ENCODE data around the gene CAP2.
A peak's percentile ranks its signal among the peaks of the same experiment; 100 is the strongest.
"Not testable (repeated sequence)": the region's sequence is repeated elsewhere in the genome, so short reads cannot be mapped to it uniquely, and the experiment has no call there.

The CAP2 gene

GRCh38 chr6:17388365-17388764 is 5.0 kb upstream of the CAP2 start:
- Mint-ChIP-seq H3K27me3 (peaks cover 37% of the 10 kb centered on the region), H3K9me3 (no peaks in the 10 kb centered on the region), H3K36me3 (ENCODE audit: low read depth) (no peaks in the 10 kb centered on the region), H3K4me3 (no peak overlapping the region), H3K4me1 (ENCODE audit: low read depth) (no peaks in the 10 kb centered on the region), H3K27ac (no peak overlapping the region)

GRCh38 chr6:17389274-17389847 is 4.0 kb upstream of the CAP2 start:
- Mint-ChIP-seq H3K4me1 (ENCODE audit: low read depth) (peaks cover 5% of the 10 kb centered on the region), H3K4me3 (no peak overlapping the region), H3K36me3 (ENCODE audit: low read depth) (no peaks in the 10 kb centered on the region), H3K27me3 (peaks cover 44% of the 10 kb centered on the region), H3K9me3 (no peaks in the 10 kb centered on the region), H3K27ac (no peak overlapping the region)

GRCh38 chr6:17390276-17390675 is 3.1 kb upstream of the CAP2 start:
- peaks cover 52% of the 10 kb centered on the region for H3K27me3 Mint-ChIP-seq
- H3K4me3 Mint-ChIP-seq = no peak overlapping the region
- no peak overlapping the region for H3K27ac Mint-ChIP-seq
- no peaks in the 10 kb centered on the region for H3K9me3 Mint-ChIP-seq
- peaks cover 6% of the 10 kb centered on the region for H3K4me1 Mint-ChIP-seq (ENCODE audit: low read depth)
- H3K36me3 Mint-ChIP-seq (ENCODE audit: low read depth) = no peaks in the 10 kb centered on the region

GRCh38 chr6:17391976-17392375 is 1.4 kb upstream of the CAP2 start:
- no peaks in the 10 kb centered on the region for H3K36me3 Mint-ChIP-seq (ENCODE audit: low read depth)
- H3K4me3 Mint-ChIP-seq = no peak overlapping the region
- no peak overlapping the region for H3K27ac Mint-ChIP-seq
- peaks cover 6% of the 10 kb centered on the region for H3K4me1 Mint-ChIP-seq (ENCODE audit: low read depth)
- H3K27me3 Mint-ChIP-seq = peaks cover 62% of the 10 kb centered on the region
- H3K9me3 Mint-ChIP-seq = no peaks in the 10 kb centered on the region

GRCh38 chr6:17393892-17394631 is 667 bp downstream of the CAP2 start:
- Mint-ChIP-seq H3K4me3 (peak overlapping the region; percentile 64), H3K9me3 (no peaks in the 10 kb centered on the region), H3K27ac (no peak overlapping the region), H3K36me3 (ENCODE audit: low read depth) (no peaks in the 10 kb centered on the region), H3K27me3 (peaks cover 61% of the 10 kb centered on the region), H3K4me1 (ENCODE audit: low read depth) (peaks cover 6% of the 10 kb centered on the region)

- H3K27me3 Mint-ChIP-seq = peaks cover 56% of the 10 kb centered on the region
- no peaks in the 10 kb centered on the region for H3K36me3 Mint-ChIP-seq (ENCODE audit: low read depth)
- H3K27ac Mint-ChIP-seq = no peak overlapping the region
- peaks cover 6% of the 10 kb centered on the region for H3K4me1 Mint-ChIP-seq (ENCODE audit: low read depth)
- H3K9me3 Mint-ChIP-seq = no peaks in the 10 kb centered on the region
- no peak overlapping the region for H3K4me3 Mint-ChIP-seq
These were observed 1.7 kb downstream of the CAP2 start for GRCh38 chr6:17395112-17395511.

GRCh38 chr6:17396256-17396655 is 2.9 kb downstream of the CAP2 start:
- Mint-ChIP-seq H3K4me1 (ENCODE audit: low read depth) (peaks cover 6% of the 10 kb centered on the region), H3K27me3 (peaks cover 49% of the 10 kb centered on the region), H3K9me3 (no peaks in the 10 kb centered on the region), H3K4me3 (no peak overlapping the region), H3K27ac (no peak overlapping the region), H3K36me3 (ENCODE audit: low read depth) (no peaks in the 10 kb centered on the region)

GRCh38 chr6:17397764-17398194 is 4.4 kb downstream of the CAP2 start:
- Mint-ChIP-seq H3K27ac (no peak overlapping the region), H3K27me3 (peaks cover 35% of the 10 kb centered on the region), H3K4me3 (no peak overlapping the region), H3K36me3 (ENCODE audit: low read depth) (no peaks in the 10 kb centered on the region), H3K9me3 (no peaks in the 10 kb centered on the region), H3K4me1 (ENCODE audit: low read depth) (peaks cover 6% of the 10 kb centered on the region)

- not testable (repeated sequence) for H3K9me3 Mint-ChIP-seq
These were observed 12.0 kb downstream of the CAP2 start for GRCh38 chr6:17405181-17405943.

GRCh38 chr6:17405944-17406245 is 12.5 kb downstream of the CAP2 start:
- H3K4me1 Mint-ChIP-seq (ENCODE audit: low read depth) = no peaks in the 10 kb centered on the region
- H3K27me3 Mint-ChIP-seq = peaks cover 4% of the 10 kb centered on the region
- H3K36me3 Mint-ChIP-seq (ENCODE audit: low read depth) = no peaks in the 10 kb centered on the region
- peaks cover 3% of the 10 kb centered on the region for H3K9me3 Mint-ChIP-seq
- no peak overlapping the region for H3K4me3 Mint-ChIP-seq
- H3K27ac Mint-ChIP-seq = no peak overlapping the region

More at GRCh38 chr6:17405181-17405943, 12.0 kb downstream of the CAP2 start:
- H3K4me3 Mint-ChIP-seq; H3K4me1 Mint-ChIP-seq (ENCODE audit: low read depth); H3K36me3 Mint-ChIP-seq (ENCODE audit: low read depth); H3K27me3 Mint-ChIP-seq; H3K27ac Mint-ChIP-seq: not testable (repeated sequence)

- Mint-ChIP-seq H3K27me3 (peaks cover 4% of the 10 kb centered on the region), H3K9me3 (peaks cover 7% of the 10 kb centered on the region), H3K4me1 (ENCODE audit: low read depth) (no peaks in the 10 kb centered on the region), H3K4me3 (no peak overlapping the region), H3K27ac (no peak overlapping the region), H3K36me3 (ENCODE audit: low read depth) (no peaks in the 10 kb centered on the region)
These were observed 14.7 kb downstream of the CAP2 start for GRCh38 chr6:17408081-17408480.

- H3K4me3 Mint-ChIP-seq = no peak overlapping the region
- no peaks in the 10 kb centered on the region for H3K4me1 Mint-ChIP-seq (ENCODE audit: low read depth)
These were observed 16.9 kb downstream of the CAP2 start for GRCh38 chr6:17410281-17410680.

GRCh38 chr6:17413313-17413750 is 19.9 kb downstream of the CAP2 start:
- H3K4me3 Mint-ChIP-seq = no peak overlapping the region
- peaks cover 11% of the 10 kb centered on the region for H3K27me3 Mint-ChIP-seq
- H3K9me3 Mint-ChIP-seq = peaks cover 3% of the 10 kb centered on the region

More at GRCh38 chr6:17410281-17410680, 16.9 kb downstream of the CAP2 start:
- Mint-ChIP-seq H3K27me3 (no peaks in the 10 kb centered on the region), H3K27ac (no peak overlapping the region), H3K9me3 (peaks cover 7% of the 10 kb centered on the region), H3K36me3 (ENCODE audit: low read depth) (no peaks in the 10 kb centered on the region)

GRCh38 chr6:17414395-17414794 is 21.0 kb downstream of the CAP2 start:
- not testable (repeated sequence) for H3K36me3 Mint-ChIP-seq (ENCODE audit: low read depth); H3K9me3 Mint-ChIP-seq; H3K4me3 Mint-ChIP-seq; H3K27ac Mint-ChIP-seq; H3K4me1 Mint-ChIP-seq (ENCODE audit: low read depth)
- H3K27me3 Mint-ChIP-seq = peaks cover 12% of the 10 kb centered on the region

More at GRCh38 chr6:17413313-17413750, 19.9 kb downstream of the CAP2 start:
- Mint-ChIP-seq H3K27ac (no peak overlapping the region), H3K36me3 (ENCODE audit: low read depth) (no peaks in the 10 kb centered on the region), H3K4me1 (ENCODE audit: low read depth) (no peaks in the 10 kb centered on the region)

- Mint-ChIP-seq H3K27me3 (peaks cover 16% of the 10 kb centered on the region), H3K4me3 (no peak overlapping the region), H3K9me3 (peaks cover 3% of the 10 kb centered on the region), H3K27ac (no peak overlapping the region), H3K4me1 (ENCODE audit: low read depth) (no peaks in the 10 kb centered on the region), H3K36me3 (ENCODE audit: low read depth) (no peaks in the 10 kb centered on the region)
These were observed 21.9 kb downstream of the CAP2 start for GRCh38 chr6:17415321-17415720.

Measured in stimulated activated naive CD8-positive, alpha-beta T cell treated with anti-CD3 and anti-CD28 coated beads, Interleukin-15, Interleukin-2, amounts not matched to agents 100 ng/mL and 50 ng/mL, for 24 hours (primary cell).